BE2C (cell line): ENCODE results near the gene KDF1.
"Not testable (repeated sequence)": the region's sequence is repeated elsewhere in the genome, so short reads cannot be mapped to it uniquely, and the experiment has no call there.

Experiments used
- DNase-seq: peaks from one replicate; pipeline ENCODE4 v3.0.0-alpha.2; 2020
- H3K27me3 ChIP-seq: fragments of 250-450 bp; sonication (Bioruptor Pico); 2 replicates; pipeline ENCODE4 v1.5.1; 2020; ENCODE audit warnings: mild to moderate bottlenecking
- H3K36me3 ChIP-seq: fragments of 250-450 bp; sonication (Bioruptor Pico); 2 replicates; pipeline ENCODE4 v1.5.1; 2020; ENCODE audit warnings: mild to moderate bottlenecking
- H3K4me1 ChIP-seq: fragments of 250-450 bp; sonication (Bioruptor Pico); 2 replicates; pipeline ENCODE4 v1.5.1; 2020
- H3K4me3 ChIP-seq: 2 replicates; pipeline ENCODE4 v1.5.1; 2011; ENCODE audit warnings: low read depth, low read length
- H3K9me3 ChIP-seq: fragments of 250-450 bp; sonication (Bioruptor Pico); 2 replicates; pipeline ENCODE4 v1.5.1; 2020
- CTCF ChIP-seq: IDR thresholded peaks from 2 replicates; pipeline ENCODE4 v1.5.1; 2012; ENCODE audit warnings: mild to moderate bottlenecking, low read depth, low read length

Gene KDF1

GRCh38 chr1:26951821-26952497 is 8.3 kb downstream of the KDF1 start:
- no peak for DNase-seq
- Histone ChIP-seq H3K36me3 (no peaks in the 10 kb centered on the region; the same call in 1 of the 2 replicates), H3K9me3 (no peaks in the 10 kb centered on the region), H3K4me3 (no peak overlapping the region), H3K27me3 (no peaks in the 10 kb centered on the region), H3K4me1 (no peaks in the 10 kb centered on the region)
- TF ChIP-seq CTCF = no peak

- H3K36me3 ChIP-seq = no peaks in the 10 kb centered on the region; the same call in 1 of the 2 replicates
- no peak for DNase-seq
- no peak for TF ChIP-seq CTCF
These were observed 9.1 kb downstream of the KDF1 start for GRCh38 chr1:26951216-26951615.

GRCh38 chr1:26950602-26951001 is 9.7 kb downstream of the KDF1 start:
- H3K36me3 ChIP-seq = no peaks in the 10 kb centered on the region; the same call in 1 of the 2 replicates
- H3K9me3 ChIP-seq = no peaks in the 10 kb centered on the region
- no peak overlapping the region for H3K4me3 ChIP-seq
- TF ChIP-seq CTCF = no peak
- no peaks in the 10 kb centered on the region for H3K4me1 ChIP-seq
- no peaks in the 10 kb centered on the region for H3K27me3 ChIP-seq
- DNase-seq = no peak

More at GRCh38 chr1:26951216-26951615, 9.1 kb downstream of the KDF1 start:
- no peak overlapping the region for H3K4me3 ChIP-seq
- no peaks in the 10 kb centered on the region for H3K4me1 ChIP-seq
- H3K27me3 ChIP-seq = no peaks in the 10 kb centered on the region
- H3K9me3 ChIP-seq = no peaks in the 10 kb centered on the region

- DNase-seq = no peak
- Histone ChIP-seq H3K4me3 (no peak overlapping the region), H3K4me1 (no peaks in the 10 kb centered on the region), H3K9me3 (no peaks in the 10 kb centered on the region), H3K36me3 (peaks cover 4% of the 10 kb centered on the region), H3K27me3 (no peaks in the 10 kb centered on the region)
- TF ChIP-seq CTCF = no peak
These were observed 10.3 kb downstream of the KDF1 start for GRCh38 chr1:26949926-26950319.

- TF ChIP-seq CTCF = no peak
- H3K9me3 ChIP-seq = no peaks in the 10 kb centered on the region
- H3K4me3 ChIP-seq = no peak overlapping the region
- no peak for DNase-seq
- no peaks in the 10 kb centered on the region for H3K27me3 ChIP-seq
- no peaks in the 10 kb centered on the region for H3K4me1 ChIP-seq
- peaks cover 4% of the 10 kb centered on the region for H3K36me3 ChIP-seq
These were observed 10.9 kb downstream of the KDF1 start for GRCh38 chr1:26949266-26949925.

- H3K9me3 ChIP-seq, H3K4me1 ChIP-seq, DNase-seq, H3K4me3 ChIP-seq, H3K27me3 ChIP-seq, H3K36me3 ChIP-seq: not testable (repeated sequence)
These were observed 11.6 kb downstream of the KDF1 start for GRCh38 chr1:26948725-26949057.
